ENCODE results near the gene SAFB2.
A peak's percentile ranks its signal among the peaks of the same experiment; 100 is the strongest.

SAFB2 gene

GRCh38 chr19:5575590-5575989 lies 47.0 kb downstream of the SAFB2 start:
- no peak overlapping the region for H3K27ac ChIP-seq
- TF ChIP-seq CTCF (conservative IDR thresholded peaks at IDR 0.05) = no peak

GRCh38 chr19:5572556-5573286 lies 49.9 kb downstream of the SAFB2 start:
- TF ChIP-seq CTCF (conservative IDR thresholded peaks at IDR 0.05) = no peak
- H3K27ac ChIP-seq = no peak overlapping the region

GRCh38 chr19:5571777-5572176 lies 50.8 kb downstream of the SAFB2 start:
- H3K27ac ChIP-seq = no peak overlapping the region
- no peak for TF ChIP-seq CTCF (conservative IDR thresholded peaks at IDR 0.05)

- no peak overlapping the region for H3K27ac ChIP-seq
- TF ChIP-seq CTCF (conservative IDR thresholded peaks at IDR 0.05) = no peak
These were observed 54.6 kb downstream of the SAFB2 start for GRCh38 chr19:5567970-5568407.

GRCh38 chr19:5567360-5567969 lies 55.1 kb downstream of the SAFB2 start, which contains the start of gene TINCR:
Gene TINCR (minus strand): TSS chr19:5567953.
- TF ChIP-seq CTCF (conservative IDR thresholded peaks at IDR 0.05) = peak; percentile 54
- H3K27ac ChIP-seq = no peak within 1 kb of the TSS

- TF ChIP-seq CTCF (conservative IDR thresholded peaks at IDR 0.05) = no peak
- H3K27ac ChIP-seq = no peak overlapping the region
These were observed 57.6 kb downstream of the SAFB2 start for GRCh38 chr19:5564930-5565329.

GRCh38 chr19:5563935-5564612 lies 58.5 kb downstream of the SAFB2 start:
- TF ChIP-seq CTCF (conservative IDR thresholded peaks at IDR 0.05) = no peak
- H3K27ac ChIP-seq = no peak overlapping the region
